ENCODE results near the gene MELTF. TPM values are rescaled to one million over a fixed set of nuclear protein-coding genes. Genes with fewer than 3 reads are reported as not detected.

The MELTF gene
- total and polyA plus RNA-seq, 2 experiments from 2014 or later = 74.0 to 121 TPM

DNA sequence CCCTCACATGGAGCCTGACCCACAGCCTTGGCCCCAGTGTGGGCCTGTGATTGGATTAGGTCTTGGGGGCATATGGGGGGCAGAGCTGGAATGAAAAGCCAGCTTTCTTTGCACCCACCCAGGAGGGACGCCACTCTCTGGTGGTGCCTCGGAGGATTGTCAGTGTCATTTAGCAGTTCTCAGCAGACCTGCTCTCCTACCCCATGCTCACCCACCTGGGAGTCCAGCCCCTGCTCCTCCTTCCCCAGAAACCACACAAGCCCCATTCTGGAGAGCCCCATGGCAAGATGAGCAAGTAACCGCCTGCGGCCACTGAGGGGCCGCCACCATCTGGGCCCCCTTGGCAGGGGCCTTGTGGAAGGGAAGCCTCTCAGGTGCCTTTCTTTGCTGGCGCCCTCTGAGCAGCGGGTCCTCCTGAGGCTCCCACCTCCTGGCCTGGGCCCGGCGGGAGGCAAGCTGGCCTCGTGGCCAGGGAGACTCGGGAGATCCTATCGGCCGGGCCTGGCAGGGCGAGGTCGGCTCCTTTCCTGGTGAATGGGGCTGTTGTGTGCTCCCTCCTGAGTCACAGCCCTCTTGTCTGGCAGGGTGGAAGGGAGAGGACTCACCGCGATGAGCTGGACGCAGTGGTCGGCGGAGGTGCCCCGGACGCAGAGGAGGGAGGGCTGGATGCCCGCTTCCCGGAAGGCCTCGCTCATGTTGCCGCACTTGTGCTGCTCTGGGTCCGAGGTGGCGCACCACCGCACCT lies 2.3 kb downstream of the MELTF start:
- H3K27ac ChIP-seq = no peak overlapping the region
- H3K9me3 ChIP-seq (ENCODE audit: low read depth) = no peaks in the 10 kb centered on the region
- no peak overlapping the region for H3K4me3 ChIP-seq
- WGBS (ENCODE audit: low lambda C conversion rate, missing lambda C conversion rate) = 98% methylated on average over 29 of the region's 29 CpGs
- no peak for TF ChIP-seq EZH2phosphoT487 (IDR thresholded peaks at IDR 0.05; ENCODE audit: low read depth, severe bottlenecking, unreplicated experiment)
- TF ChIP-seq EZH2 (IDR thresholded peaks at IDR 0.05; ENCODE audit: borderline replicate concordance) = no peak
- TF ChIP-seq, protein P1, sequence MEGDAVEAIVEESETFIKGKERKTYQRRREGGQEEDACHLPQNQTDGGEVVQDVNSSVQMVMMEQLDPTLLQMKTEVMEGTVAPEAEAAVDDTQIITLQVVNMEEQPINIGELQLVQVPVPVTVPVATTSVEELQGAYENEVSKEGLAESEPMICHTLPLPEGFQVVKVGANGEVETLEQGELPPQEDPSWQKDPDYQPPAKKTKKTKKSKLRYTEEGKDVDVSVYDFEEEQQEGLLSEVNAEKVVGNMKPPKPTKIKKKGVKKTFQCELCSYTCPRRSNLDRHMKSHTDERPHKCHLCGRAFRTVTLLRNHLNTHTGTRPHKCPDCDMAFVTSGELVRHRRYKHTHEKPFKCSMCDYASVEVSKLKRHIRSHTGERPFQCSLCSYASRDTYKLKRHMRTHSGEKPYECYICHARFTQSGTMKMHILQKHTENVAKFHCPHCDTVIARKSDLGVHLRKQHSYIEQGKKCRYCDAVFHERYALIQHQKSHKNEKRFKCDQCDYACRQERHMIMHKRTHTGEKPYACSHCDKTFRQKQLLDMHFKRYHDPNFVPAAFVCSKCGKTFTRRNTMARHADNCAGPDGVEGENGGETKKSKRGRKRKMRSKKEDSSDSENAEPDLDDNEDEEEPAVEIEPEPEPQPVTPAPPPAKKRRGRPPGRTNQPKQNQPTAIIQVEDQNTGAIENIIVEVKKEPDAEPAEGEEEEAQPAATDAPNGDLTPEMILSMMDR (IDR thresholded peaks at IDR 0.05; ENCODE audit: poor library complexity) = no peak
- peaks cover 27% of the 10 kb centered on the region for H3K4me1 ChIP-seq (ENCODE audit: insufficient read depth)
- no peaks in the 10 kb centered on the region for H3K36me3 ChIP-seq (replicated peaks; ENCODE audit: insufficient read depth, low read depth)
- no peak overlapping the region for H2AFZ ChIP-seq
- no peak for DNase-seq (ENCODE audit: low spot score)
- H3K9me2 ChIP-seq (replicated peaks; ENCODE audit: insufficient read depth) = no peaks in the 10 kb centered on the region
- H3K4me2 ChIP-seq = peak overlapping the region; percentile 94
- H4K20me1 ChIP-seq (ENCODE audit: insufficient read depth, poor library complexity, severe bottlenecking) = no peaks in the 10 kb centered on the region
- peaks cover 5% of the 10 kb centered on the region for H3K79me2 ChIP-seq
- H3K27me3 ChIP-seq = no peaks in the 10 kb centered on the region

- H4K20me1 ChIP-seq (ENCODE audit: insufficient read depth, poor library complexity, severe bottlenecking) = no peaks in the 10 kb centered on the region
- H3K36me3 ChIP-seq (replicated peaks; ENCODE audit: insufficient read depth, low read depth) = no peaks in the 10 kb centered on the region
- no peaks in the 10 kb centered on the region for H3K9me2 ChIP-seq (replicated peaks; ENCODE audit: insufficient read depth)
- no peak for DNase-seq (ENCODE audit: low spot score)
- no peak overlapping the region for H3K4me2 ChIP-seq
- no peak overlapping the region for H2AFZ ChIP-seq
- H3K27me3 ChIP-seq = no peaks in the 10 kb centered on the region
- H3K4me1 ChIP-seq (ENCODE audit: insufficient read depth) = peaks cover 22% of the 10 kb centered on the region
- peaks cover 5% of the 10 kb centered on the region for H3K79me2 ChIP-seq
- TF ChIP-seq EZH2 (IDR thresholded peaks at IDR 0.05; ENCODE audit: borderline replicate concordance) (no peak), EZH2phosphoT487 (IDR thresholded peaks at IDR 0.05; ENCODE audit: low read depth, severe bottlenecking, unreplicated experiment) (no peak)
- TF ChIP-seq, protein P1 (IDR thresholded peaks at IDR 0.05; ENCODE audit: poor library complexity) = no peak
- H3K27ac ChIP-seq = no peak overlapping the region
- no peak overlapping the region for H3K4me3 ChIP-seq
- H3K9me3 ChIP-seq (ENCODE audit: low read depth) = no peaks in the 10 kb centered on the region
- 85% methylated on average over 9 of the region's 9 CpGs for WGBS (ENCODE audit: low lambda C conversion rate, missing lambda C conversion rate)
Measured at GRCh38 chr3:197026481-197026866, 3.1 kb downstream of the MELTF start.

DNA sequence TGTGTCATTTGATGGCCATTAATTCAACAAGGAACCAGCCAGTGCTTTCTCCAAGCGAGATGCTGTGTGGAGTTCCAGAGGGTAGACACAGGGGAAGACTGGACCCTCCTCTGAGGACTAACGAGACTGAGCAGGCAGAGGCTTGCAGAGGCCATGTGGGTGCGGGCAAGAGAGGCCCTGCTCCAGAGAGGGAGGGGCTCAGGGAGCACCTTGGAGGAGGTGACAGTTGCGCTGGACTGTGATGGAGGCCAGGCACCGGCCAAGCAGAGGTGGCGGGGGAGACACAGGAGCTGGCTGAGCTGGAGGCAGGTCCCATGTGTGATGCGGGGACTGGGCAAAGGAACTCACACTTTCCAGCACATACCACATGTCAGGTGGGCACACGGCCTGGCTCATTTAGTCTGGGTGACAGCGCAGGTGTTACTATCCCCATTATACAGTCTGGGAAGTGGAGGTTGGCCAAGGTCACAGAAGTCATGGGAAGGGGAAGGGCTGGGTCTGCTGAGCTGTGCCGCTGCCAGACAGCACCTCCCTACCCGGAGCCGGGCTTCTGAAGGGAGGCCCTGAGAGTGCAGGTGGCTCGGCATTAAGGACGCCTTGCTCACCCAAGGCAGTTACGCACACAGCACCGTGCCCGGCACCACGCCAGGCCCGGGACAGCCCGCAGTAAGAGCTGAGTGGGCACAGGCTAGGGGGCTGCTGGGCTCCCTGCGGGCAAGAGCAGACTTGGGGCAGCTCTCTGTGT lies 3.7 kb downstream of the MELTF start:
- Histone ChIP-seq H3K36me3 (replicated peaks; ENCODE audit: insufficient read depth, low read depth) (no peaks in the 10 kb centered on the region), H3K27me3 (no peaks in the 10 kb centered on the region), H3K9me3 (ENCODE audit: low read depth) (no peaks in the 10 kb centered on the region), H3K4me3 (no peak overlapping the region), H3K9me2 (replicated peaks; ENCODE audit: insufficient read depth) (no peaks in the 10 kb centered on the region), H2AFZ (no peak overlapping the region), H3K27ac (no peak overlapping the region), H3K4me1 (ENCODE audit: insufficient read depth) (peaks cover 18% of the 10 kb centered on the region), H3K4me2 (no peak overlapping the region), H4K20me1 (ENCODE audit: insufficient read depth, poor library complexity, severe bottlenecking) (no peaks in the 10 kb centered on the region), H3K79me2 (peaks cover 5% of the 10 kb centered on the region)
- TF ChIP-seq, protein P1 (IDR thresholded peaks at IDR 0.05; ENCODE audit: poor library complexity) = no peak
- TF ChIP-seq EZH2phosphoT487 (IDR thresholded peaks at IDR 0.05; ENCODE audit: low read depth, severe bottlenecking, unreplicated experiment) (no peak), EZH2 (IDR thresholded peaks at IDR 0.05; ENCODE audit: borderline replicate concordance) (no peak)
- peak; percentile 4 for DNase-seq (ENCODE audit: low spot score)
- 94% methylated on average over 21 of the region's 21 CpGs for WGBS (ENCODE audit: low lambda C conversion rate, missing lambda C conversion rate)

Data from hepatocyte (in vitro differentiated cells).